ENCODE results near the gene KBTBD8. TPM values are rescaled to one million over a fixed set of nuclear protein-coding genes. Genes with fewer than 3 reads are reported as not detected.

Gene KBTBD8
- total and polyA plus RNA-seq, 5 donors from 2014 or later = 2.4 to 18.2 (median 3.7) TPM

DNA sequence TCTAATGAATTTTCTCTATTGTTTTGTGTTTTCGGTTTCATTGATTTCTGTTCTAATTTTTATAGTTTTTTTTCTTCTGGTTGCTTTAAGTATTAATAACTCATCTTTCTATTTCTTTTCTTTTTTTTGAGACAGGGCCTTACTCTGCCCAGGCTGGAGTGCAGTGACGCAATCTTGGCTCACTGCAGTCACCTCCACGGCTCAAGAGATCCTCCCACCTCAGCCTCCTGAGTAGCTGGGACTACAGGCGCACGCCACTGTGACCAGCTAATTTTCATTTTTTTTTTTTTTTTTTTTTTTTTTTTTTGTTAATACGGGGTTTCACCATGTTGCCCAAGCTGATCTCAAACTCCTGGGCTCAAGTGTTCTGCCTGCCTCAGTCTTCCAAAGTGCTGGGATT lies 14.5 kb downstream of the KBTBD8 start:
- Mint-ChIP-seq H3K9me3 (no peaks in the 10 kb centered on the region), H3K4me1 (peaks cover 21 to 29% (median 26%) of the 10 kb centered on the region in 4 donors), H3K27ac (no peak overlapping the region), H3K4me3 (no peak overlapping the region), H3K36me3 (peaks cover 28% of the 10 kb centered on the region), H3K27me3 (no peaks in the 10 kb centered on the region)
- no peaks in the 10 kb centered on the region for H3K27me3 ChIP-seq (ENCODE audit: control insufficient read depth, insufficient read depth, low read length)
- no peak overlapping the region for H3K27ac ChIP-seq (ENCODE audit: insufficient read depth, low read length, poor library complexity, severe bottlenecking)
- no peak for ATAC-seq (ENCODE audit: low read depth in 2 of 2)
- no peak for DNase-seq
- H3K9me3 ChIP-seq (ENCODE audit: control insufficient read depth in 2 of 2, low read length in 2 of 2) = no peaks in the 10 kb centered on the region
- peaks cover 3% of the 10 kb centered on the region for H3K4me1 ChIP-seq (ENCODE audit: control insufficient read depth, insufficient read depth, low read length, poor library complexity, severe bottlenecking)
- peaks cover 19% of the 10 kb centered on the region for H3K36me3 ChIP-seq (ENCODE audit: control insufficient read depth, insufficient read depth, low read length)
- no peak overlapping the region for H3K4me3 ChIP-seq (ENCODE audit: low read depth, low read length)

- H3K36me3 Mint-ChIP-seq = peaks cover 16% of the 10 kb centered on the region
- no peaks in the 10 kb centered on the region for H3K27me3 Mint-ChIP-seq
- no peak overlapping the region for H3K4me3 ChIP-seq (ENCODE audit: low read depth, low read length)
- H3K9me3 ChIP-seq (ENCODE audit: control insufficient read depth in 2 of 2, low read length in 2 of 2) = no peaks in the 10 kb centered on the region
- peaks cover 2% of the 10 kb centered on the region for H3K36me3 ChIP-seq (ENCODE audit: control insufficient read depth, insufficient read depth, low read length)
- no peaks in the 10 kb centered on the region for H3K9me3 Mint-ChIP-seq
- ATAC-seq (ENCODE audit: low read depth in 2 of 2) (no peak), DNase-seq (no peak)
- peaks cover 3% of the 10 kb centered on the region for H3K4me1 ChIP-seq (ENCODE audit: control insufficient read depth, insufficient read depth, low read length, poor library complexity, severe bottlenecking)
- peaks cover 19 to 24% (median 24%) of the 10 kb centered on the region in 4 donors for H3K4me1 Mint-ChIP-seq
- peak overlapping the region in 2 of 3 donors; percentile 8 to 9 for H3K27ac Mint-ChIP-seq
- no peaks in the 10 kb centered on the region for H3K27me3 ChIP-seq (ENCODE audit: control insufficient read depth, insufficient read depth, low read length)
- no peak overlapping the region for H3K4me3 Mint-ChIP-seq
- no peak overlapping the region for H3K27ac ChIP-seq (ENCODE audit: insufficient read depth, low read length, poor library complexity, severe bottlenecking)
Observed at GRCh38 chr3:67015702-67016484, 17.8 kb downstream of the KBTBD8 start.

DNA sequence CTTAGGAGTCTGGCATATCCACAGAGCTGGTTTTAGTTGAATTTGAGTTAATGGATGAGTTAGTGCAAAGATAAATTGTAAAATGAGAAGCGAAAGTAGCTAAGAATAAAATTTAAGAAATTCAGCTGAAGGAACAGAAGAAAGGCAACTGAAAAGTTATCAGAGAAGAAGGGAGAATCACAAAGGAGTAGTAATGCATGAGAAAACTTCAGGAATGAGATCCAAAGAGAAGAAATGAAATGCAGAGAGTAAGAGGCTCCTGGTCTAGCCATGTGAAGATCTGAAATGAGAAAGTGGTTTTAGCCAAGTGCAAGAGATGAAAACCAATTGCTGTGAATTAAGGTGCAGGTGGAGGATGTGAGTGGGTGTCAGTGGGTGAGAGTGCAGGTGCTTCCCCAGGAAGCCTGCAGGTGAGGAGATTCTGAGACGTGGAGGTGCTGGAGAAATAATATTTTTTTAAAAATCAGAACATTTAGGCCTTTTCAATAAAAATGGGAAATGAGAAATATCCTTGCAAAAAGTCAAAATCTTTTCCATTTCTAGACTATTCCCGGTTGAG lies 18.5 kb downstream of the KBTBD8 start:
- no peaks in the 10 kb centered on the region for H3K9me3 Mint-ChIP-seq
- peak overlapping the region; percentile 3 for H3K4me3 ChIP-seq (ENCODE audit: low read depth, low read length)
- H3K27ac Mint-ChIP-seq = peak overlapping the region; percentile 8 to 42 (median 9)
- H3K4me1 Mint-ChIP-seq = peaks cover 19 to 24% (median 22%) of the 10 kb centered on the region in 4 donors
- H3K4me3 Mint-ChIP-seq = peak overlapping the region in 2 of 4 donors; percentile 45 to 72
- ATAC-seq (ENCODE audit: low read depth in 2 of 2) (peak in 1 of 2 donors; percentile 53), DNase-seq (no peak)
- peaks cover 3% of the 10 kb centered on the region for H3K4me1 ChIP-seq (ENCODE audit: control insufficient read depth, insufficient read depth, low read length, poor library complexity, severe bottlenecking)
- H3K27me3 Mint-ChIP-seq = no peaks in the 10 kb centered on the region
- no peaks in the 10 kb centered on the region for H3K36me3 ChIP-seq (ENCODE audit: control insufficient read depth, insufficient read depth, low read length)
- H3K9me3 ChIP-seq (ENCODE audit: control insufficient read depth in 2 of 2, low read length in 2 of 2) = no peaks in the 10 kb centered on the region
- H3K27ac ChIP-seq (ENCODE audit: insufficient read depth, low read length, poor library complexity, severe bottlenecking) = no peak overlapping the region
- H3K27me3 ChIP-seq (ENCODE audit: control insufficient read depth, insufficient read depth, low read length) = no peaks in the 10 kb centered on the region
- peaks cover 11% of the 10 kb centered on the region for H3K36me3 Mint-ChIP-seq

DNA sequence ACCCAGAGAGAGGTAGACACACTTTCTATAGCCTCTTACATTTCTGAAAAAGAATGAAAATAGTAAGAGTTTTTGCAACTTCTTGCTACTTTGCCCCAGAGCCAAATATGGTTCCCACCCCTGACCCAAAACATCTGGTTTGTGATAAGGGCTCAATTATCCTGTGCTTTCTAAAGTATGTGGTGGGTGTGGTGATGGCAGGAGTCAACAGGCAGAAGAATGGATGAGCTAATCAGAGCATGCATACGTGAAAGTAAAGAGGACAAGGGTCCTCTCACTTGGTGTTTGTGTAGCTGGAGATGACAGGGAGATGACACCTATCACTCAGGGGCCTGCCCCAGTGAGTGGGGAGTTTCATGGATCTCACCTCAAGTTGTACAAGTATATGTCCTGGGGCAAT lies 19.1 kb downstream of the KBTBD8 start:
- Histone ChIP-seq H3K4me1 (ENCODE audit: control insufficient read depth, insufficient read depth, low read length, poor library complexity, severe bottlenecking) (peaks cover 3% of the 10 kb centered on the region), H3K9me3 (ENCODE audit: control insufficient read depth in 2 of 2, low read length in 2 of 2) (no peaks in the 10 kb centered on the region), H3K27me3 (ENCODE audit: control insufficient read depth, insufficient read depth, low read length) (no peaks in the 10 kb centered on the region), H3K36me3 (ENCODE audit: control insufficient read depth, insufficient read depth, low read length) (no peaks in the 10 kb centered on the region), H3K27ac (ENCODE audit: insufficient read depth, low read length, poor library complexity, severe bottlenecking) (no peak overlapping the region), H3K4me3 (ENCODE audit: low read depth, low read length) (no peak overlapping the region)
- DNase-seq (no peak), ATAC-seq (ENCODE audit: low read depth in 2 of 2) (no peak)
- no peaks in the 10 kb centered on the region for H3K27me3 Mint-ChIP-seq
- H3K27ac Mint-ChIP-seq = no peak overlapping the region
- H3K9me3 Mint-ChIP-seq = no peaks in the 10 kb centered on the region
- peaks cover 5% of the 10 kb centered on the region for H3K36me3 Mint-ChIP-seq
- peaks cover 14 to 23% (median 19%) of the 10 kb centered on the region in 4 donors for H3K4me1 Mint-ChIP-seq
- H3K4me3 Mint-ChIP-seq = no peak overlapping the region

GRCh38 chr3:67018105-67018788 lies 20.1 kb downstream of the KBTBD8 start:
- Mint-ChIP-seq H3K36me3 (peaks cover 5% of the 10 kb centered on the region), H3K27me3 (no peaks in the 10 kb centered on the region), H3K4me1 (peaks cover 11 to 23% (median 16%) of the 10 kb centered on the region in 4 donors), H3K27ac (no peak overlapping the region), H3K9me3 (no peaks in the 10 kb centered on the region), H3K4me3 (peak overlapping the region in 1 of 4 donors; percentile 3)
- Histone ChIP-seq H3K36me3 (ENCODE audit: control insufficient read depth, insufficient read depth, low read length) (no peaks in the 10 kb centered on the region), H3K27ac (ENCODE audit: insufficient read depth, low read length, poor library complexity, severe bottlenecking) (no peak overlapping the region), H3K27me3 (ENCODE audit: control insufficient read depth, insufficient read depth, low read length) (no peaks in the 10 kb centered on the region), H3K9me3 (ENCODE audit: control insufficient read depth in 2 of 2, low read length in 2 of 2) (no peaks in the 10 kb centered on the region), H3K4me1 (ENCODE audit: control insufficient read depth, insufficient read depth, low read length, poor library complexity, severe bottlenecking) (peaks cover 3% of the 10 kb centered on the region), H3K4me3 (ENCODE audit: low read depth, low read length) (peak overlapping the region; percentile 13)
- ATAC-seq (ENCODE audit: low read depth in 2 of 2) (peak in 1 of 2 donors; percentile 24), DNase-seq (peak in 1 of 3 donors; percentile 53)

GRCh38 chr3:67018789-67019526 lies 20.9 kb downstream of the KBTBD8 start:
- no peak overlapping the region for H3K27ac Mint-ChIP-seq
- Histone ChIP-seq H3K27ac (ENCODE audit: insufficient read depth, low read length, poor library complexity, severe bottlenecking) (no peak overlapping the region), H3K36me3 (ENCODE audit: control insufficient read depth, insufficient read depth, low read length) (no peaks in the 10 kb centered on the region), H3K27me3 (ENCODE audit: control insufficient read depth, insufficient read depth, low read length) (no peaks in the 10 kb centered on the region), H3K4me3 (ENCODE audit: low read depth, low read length) (no peak overlapping the region), H3K9me3 (ENCODE audit: control insufficient read depth in 2 of 2, low read length in 2 of 2) (no peaks in the 10 kb centered on the region), H3K4me1 (ENCODE audit: control insufficient read depth, insufficient read depth, low read length, poor library complexity, severe bottlenecking) (peaks cover 3% of the 10 kb centered on the region)
- ATAC-seq (ENCODE audit: low read depth in 2 of 2) (no peak), DNase-seq (no peak)
- no peaks in the 10 kb centered on the region for H3K9me3 Mint-ChIP-seq
- no peaks in the 10 kb centered on the region for H3K27me3 Mint-ChIP-seq
- no peak overlapping the region for H3K4me3 Mint-ChIP-seq
- H3K4me1 Mint-ChIP-seq = peaks cover 9 to 23% (median 17%) of the 10 kb centered on the region in 4 donors
- H3K36me3 Mint-ChIP-seq = peaks cover 4% of the 10 kb centered on the region

DNA sequence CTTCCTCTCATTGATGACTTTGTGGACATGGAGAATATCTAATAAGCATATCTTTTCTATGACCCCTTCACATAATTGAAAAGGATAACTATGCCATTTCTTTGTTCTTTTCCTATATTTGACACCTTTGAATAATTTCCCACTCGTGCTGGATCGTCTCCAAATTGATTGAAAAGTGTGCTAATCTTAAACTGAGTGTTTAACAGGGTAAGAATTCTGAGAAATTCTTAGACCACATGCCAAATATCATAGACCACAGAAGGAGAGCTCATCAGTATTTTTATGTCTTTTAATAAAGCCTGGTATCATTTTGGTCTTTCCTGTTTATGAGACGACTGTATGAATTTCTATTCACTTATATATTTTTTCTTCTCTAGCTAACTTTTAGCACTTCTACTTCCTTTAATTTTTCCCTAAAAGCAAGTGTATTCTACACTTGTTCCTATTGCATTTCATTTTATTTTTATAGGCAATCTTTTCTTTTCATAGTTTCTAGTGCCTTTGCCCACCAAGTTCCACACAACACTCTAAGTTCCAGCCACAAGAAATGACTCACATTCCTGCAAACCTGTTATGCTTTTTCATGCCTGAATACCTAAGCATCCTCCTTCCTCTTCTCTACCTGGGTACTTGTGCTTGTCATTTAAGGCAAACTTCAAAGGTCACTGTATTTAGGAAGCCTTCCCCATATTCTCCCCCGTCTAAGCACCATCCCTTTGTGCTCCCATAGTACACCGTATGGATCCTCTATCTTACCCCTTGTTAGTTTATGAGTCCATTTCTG lies 30.1 kb downstream of the KBTBD8 start:
- Mint-ChIP-seq H3K4me1 (peaks cover 0 to 5% (median 2%) of the 10 kb centered on the region in 4 donors), H3K9me3 (no peaks in the 10 kb centered on the region), H3K36me3 (peaks cover 2% of the 10 kb centered on the region), H3K27me3 (no peaks in the 10 kb centered on the region), H3K4me3 (no peak overlapping the region), H3K27ac (no peak overlapping the region)
- ATAC-seq (ENCODE audit: low read depth in 2 of 2) (no peak), DNase-seq (no peak)
- Histone ChIP-seq H3K4me1 (ENCODE audit: control insufficient read depth, insufficient read depth, low read length, poor library complexity, severe bottlenecking) (no peaks in the 10 kb centered on the region), H3K27me3 (ENCODE audit: control insufficient read depth, insufficient read depth, low read length) (no peaks in the 10 kb centered on the region), H3K27ac (ENCODE audit: insufficient read depth, low read length, poor library complexity, severe bottlenecking) (no peak overlapping the region), H3K4me3 (ENCODE audit: low read depth, low read length) (no peak overlapping the region), H3K9me3 (ENCODE audit: control insufficient read depth in 2 of 2, low read length in 2 of 2) (no peaks in the 10 kb centered on the region), H3K36me3 (ENCODE audit: control insufficient read depth, insufficient read depth, low read length) (no peaks in the 10 kb centered on the region)

Measured in CD4-positive, CD25-positive, alpha-beta regulatory T cell (primary cell).